ENCODE measurements around the gene NAT9. TPM values are rescaled to one million over a fixed set of nuclear protein-coding genes. Genes with fewer than 3 reads are reported as not detected.

The NAT9 gene
- total RNA-seq, 1 experiment from 2014 or later, result 63.5 TPM

GRCh38 chr17:74743755-74744154, 32.4 kb downstream of the NAT9 start:
- no peak overlapping the region for H2BK5ac ChIP-seq (ENCODE audit: insufficient read length, low read length)
- H3K79me2 ChIP-seq (ENCODE audit: insufficient read depth, low read length), result no peaks in the 10 kb centered on the region
- H3K27ac Mint-ChIP-seq, result no peak overlapping the region; a peak in 1 of 7 replicates
- DNase-seq, result no peak
- H4K5ac ChIP-seq (ENCODE audit: insufficient read length, low read depth, low read length), result no peak overlapping the region
- no peaks in the 10 kb centered on the region for H3K9me3 ChIP-seq (ENCODE audit: control insufficient read depth, low read depth, low read length)
- no peaks in the 10 kb centered on the region for H4K20me1 ChIP-seq (ENCODE audit: control insufficient read depth, insufficient read depth, insufficient read length)
- H3K4me1 ChIP-seq (ENCODE audit: insufficient read depth, low read length), result peaks cover 15% of the 10 kb centered on the region
- no peak overlapping the region for H3K9ac ChIP-seq (ENCODE audit: extremely low read depth, insufficient read length, low read length)
- H3K27ac ChIP-seq (ENCODE audit: insufficient read length, low read depth, low read length), result no peak overlapping the region
- H3K23ac ChIP-seq (ENCODE audit: insufficient read length, low read depth, low read length), result no peak overlapping the region
- no peak overlapping the region for H2AK5ac ChIP-seq (ENCODE audit: insufficient read length, low read length)
- H3K23me2 ChIP-seq (ENCODE audit: insufficient read length, low read depth, low read length, poor library complexity, severe bottlenecking), result peaks cover 3% of the 10 kb centered on the region
- no peak overlapping the region for H4K91ac ChIP-seq (ENCODE audit: insufficient read length, low read depth, low read length)
- H3K4me2 ChIP-seq (ENCODE audit: insufficient read depth, insufficient read length, low read length), result no peak overlapping the region
- H2BK12ac ChIP-seq (ENCODE audit: insufficient read length, low read depth, low read length), result no peak overlapping the region
- no peak overlapping the region for H3K4me3 Mint-ChIP-seq
- no peak overlapping the region for H2BK20ac ChIP-seq (ENCODE audit: low read depth, low read length, poor library complexity, severe bottlenecking)
- no peaks in the 10 kb centered on the region; a peak in 1 of 5 replicates for H3K9me3 Mint-ChIP-seq
- H3K56ac ChIP-seq (ENCODE audit: insufficient read length, low read depth, low read length), result no peak overlapping the region
- H3K27me3 Mint-ChIP-seq (ENCODE audit: low read depth), result peaks cover 19% of the 10 kb centered on the region
- H3K18ac ChIP-seq (ENCODE audit: insufficient read length, low read depth, low read length), result no peak overlapping the region
- H2BK120ac ChIP-seq (ENCODE audit: low read depth, low read length, poor library complexity, severe bottlenecking), result no peak overlapping the region
- H3K79me1 ChIP-seq (ENCODE audit: insufficient read depth, low read depth, low read length, poor library complexity, severe bottlenecking), result no peaks in the 10 kb centered on the region
- H3K27me3 ChIP-seq (ENCODE audit: insufficient read depth, low read length), result no peaks in the 10 kb centered on the region
- no peak overlapping the region for H2BK15ac ChIP-seq (ENCODE audit: low read depth, low read length)
- H3T11ph ChIP-seq (ENCODE audit: low read length), result no peak overlapping the region
- no peak overlapping the region for H3K14ac ChIP-seq (ENCODE audit: insufficient read depth, low read length)
- H3K4ac ChIP-seq (ENCODE audit: low read depth, low read length), result no peak overlapping the region
- no CpG with 5 or more reads among the region's 2 CpGs for WGBS (ENCODE audit: extremely low coverage, insufficient read length, low lambda C conversion rate)
- no peak overlapping the region for H4K8ac ChIP-seq (replicated peaks; ENCODE audit: insufficient read length, low read depth, low read length)
- peaks cover 33 to 35% of the 10 kb centered on the region in 2 experiments for H3K4me1 Mint-ChIP-seq
- H3K36me3 Mint-ChIP-seq (ENCODE audit: insufficient read depth in 1 of 3, low read depth in 3 of 3), result no peaks in the 10 kb centered on the region; a peak in 1 of 7 replicates
- no peak overlapping the region for H2AFZ ChIP-seq (ENCODE audit: low read length)
- no peak for TF ChIP-seq CTCF (conservative IDR thresholded peaks at IDR 0.05)
